Skeletal muscle satellite cell (primary cell): ENCODE data around the gene DPF3.

Experiments
- H3K27me3 ChIP-seq: 2 replicates; pipeline ENCODE4 v1.7.0; 2013; ENCODE audit warnings: low read length; ENCODE audit not compliant: control insufficient read depth, insufficient read depth
- H3K36me3 ChIP-seq: 2 replicates; pipeline ENCODE4 v1.7.0; 2013; ENCODE audit warnings: mild to moderate bottlenecking, control low read depth, low read length; ENCODE audit not compliant: insufficient read depth
- H3K4me1 ChIP-seq: 2 replicates; pipeline ENCODE4 v1.7.0; 2013; ENCODE audit warnings: low read length; ENCODE audit not compliant: control insufficient read depth, insufficient read depth
- H3K4me2 ChIP-seq: 2 replicates; pipeline ENCODE4 v1.7.0; 2013; ENCODE audit warnings: mild to moderate bottlenecking, low read length
- H3K4me3 ChIP-seq: 2 replicates; pipeline ENCODE4 v1.7.0; 2013; ENCODE audit warnings: low read length
- H3K9ac ChIP-seq: 2 replicates; pipeline ENCODE4 v1.7.0; 2013; ENCODE audit warnings: mild to moderate bottlenecking, low read depth, low read length, moderate library complexity
- H3K9me3 ChIP-seq: replicated peaks from 2 replicates; pipeline ENCODE4 v1.7.0; 2013; ENCODE audit warnings: mild to moderate bottlenecking, control low read depth, low read length

DPF3 gene

GRCh38 chr14:72714871-72715214, 179.1 kb downstream of the DPF3 start:
- H3K4me3 ChIP-seq = no peak overlapping the region
- H3K9ac ChIP-seq = no peak overlapping the region
- H3K36me3 ChIP-seq = no peaks in the 10 kb centered on the region
- H3K4me2 ChIP-seq = no peak overlapping the region
- no peaks in the 10 kb centered on the region for H3K27me3 ChIP-seq
- H3K4me1 ChIP-seq = peaks cover 12% of the 10 kb centered on the region
- H3K9me3 ChIP-seq = no peaks in the 10 kb centered on the region

DNA sequence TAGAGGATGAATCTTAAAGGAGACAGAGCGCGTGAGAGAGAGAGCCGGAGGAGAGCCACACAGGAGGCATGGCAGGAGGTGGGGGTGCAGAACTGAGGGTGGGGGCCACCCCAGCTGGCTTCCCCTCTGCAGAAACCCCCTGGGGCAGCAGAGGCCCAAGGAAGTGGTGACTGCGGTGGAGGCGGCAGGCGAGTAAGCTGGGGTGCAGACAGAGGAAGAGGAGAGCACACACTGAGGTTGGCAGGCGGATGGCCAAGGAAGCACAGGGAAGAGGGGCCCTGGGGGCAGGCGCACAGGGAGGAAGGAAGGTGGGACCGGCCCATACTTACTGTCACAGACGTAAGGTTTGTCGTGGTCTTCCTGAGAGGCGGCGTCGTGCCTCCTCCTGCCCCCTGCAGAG, 179.8 kb downstream of the DPF3 start:
- H3K4me1 ChIP-seq = peaks cover 12% of the 10 kb centered on the region
- no peak overlapping the region for H3K4me3 ChIP-seq
- H3K9ac ChIP-seq = no peak overlapping the region
- H3K9me3 ChIP-seq = no peaks in the 10 kb centered on the region
- no peaks in the 10 kb centered on the region for H3K27me3 ChIP-seq
- no peaks in the 10 kb centered on the region for H3K36me3 ChIP-seq
- no peak overlapping the region for H3K4me2 ChIP-seq

GRCh38 chr14:72711936-72712335, 182.0 kb downstream of the DPF3 start:
- H3K4me2 ChIP-seq = no peak overlapping the region
- H3K4me1 ChIP-seq = peaks cover 12% of the 10 kb centered on the region
- no peaks in the 10 kb centered on the region for H3K27me3 ChIP-seq
- no peak overlapping the region for H3K4me3 ChIP-seq
- no peak overlapping the region for H3K9ac ChIP-seq
- H3K9me3 ChIP-seq = no peaks in the 10 kb centered on the region
- peaks cover 2% of the 10 kb centered on the region for H3K36me3 ChIP-seq

- H3K36me3 ChIP-seq = peaks cover 2% of the 10 kb centered on the region
- H3K4me3 ChIP-seq = no peak overlapping the region
- H3K4me1 ChIP-seq = no peaks in the 10 kb centered on the region
- H3K9me3 ChIP-seq = no peaks in the 10 kb centered on the region
- H3K4me2 ChIP-seq = no peak overlapping the region
- no peaks in the 10 kb centered on the region for H3K27me3 ChIP-seq
- H3K9ac ChIP-seq = no peak overlapping the region
Observed at GRCh38 chr14:72709916-72710611, 183.8 kb downstream of the DPF3 start.

- Histone ChIP-seq H3K4me1 (no peaks in the 10 kb centered on the region), H3K4me3 (no peak overlapping the region), H3K9ac (no peak overlapping the region), H3K4me2 (no peak overlapping the region), H3K36me3 (peaks cover 2% of the 10 kb centered on the region), H3K27me3 (no peaks in the 10 kb centered on the region), H3K9me3 (no peaks in the 10 kb centered on the region)
Observed at GRCh38 chr14:72708708-72709475, 185.0 kb downstream of the DPF3 start.

DNA sequence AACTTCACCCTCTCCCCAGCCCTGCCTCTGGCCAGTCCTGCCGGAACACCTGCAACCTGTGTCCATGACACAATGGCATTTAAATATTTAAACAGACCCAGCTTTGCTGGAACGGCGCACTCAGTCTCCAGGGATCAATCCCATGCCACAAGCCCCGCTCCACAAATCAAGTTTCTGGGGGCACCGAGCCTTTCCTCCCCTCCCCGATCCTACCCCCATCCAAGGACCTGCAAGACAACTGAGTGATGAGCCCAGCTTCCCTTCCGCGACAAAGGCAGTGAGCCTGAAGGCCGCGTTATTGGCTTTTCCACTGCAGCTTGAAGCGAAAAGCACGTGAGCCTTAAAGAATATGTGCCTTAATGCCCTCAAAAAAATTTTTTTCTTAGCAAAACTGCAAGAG, 185.7 kb downstream of the DPF3 start:
- Histone ChIP-seq H3K4me2 (no peak overlapping the region), H3K4me3 (no peak overlapping the region), H3K4me1 (no peaks in the 10 kb centered on the region), H3K9ac (no peak overlapping the region), H3K36me3 (peaks cover 2% of the 10 kb centered on the region), H3K9me3 (no peaks in the 10 kb centered on the region), H3K27me3 (no peaks in the 10 kb centered on the region)

DNA sequence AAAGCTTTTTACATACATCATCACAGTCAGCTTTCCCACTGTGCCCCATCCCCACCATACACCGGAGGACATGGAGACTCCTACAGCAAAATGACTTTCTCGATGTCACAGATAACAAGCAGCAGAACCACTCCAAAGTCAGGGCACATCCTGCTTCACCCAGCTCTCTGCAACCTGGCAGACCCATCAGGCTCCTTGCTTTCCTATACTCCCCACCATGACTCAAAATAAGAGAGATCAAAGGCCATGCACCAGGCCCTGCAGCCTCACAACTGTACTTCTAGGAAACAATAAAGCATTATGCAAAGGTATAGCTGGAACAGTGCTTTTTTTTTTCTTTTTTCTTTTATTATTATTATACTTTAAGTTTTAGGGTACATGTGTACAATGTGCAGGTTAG, 187.4 kb downstream of the DPF3 start:
- Histone ChIP-seq H3K4me1 (no peaks in the 10 kb centered on the region), H3K9ac (no peak overlapping the region), H3K4me2 (no peak overlapping the region), H3K36me3 (peaks cover 2% of the 10 kb centered on the region), H3K4me3 (no peak overlapping the region), H3K27me3 (no peaks in the 10 kb centered on the region), H3K9me3 (no peaks in the 10 kb centered on the region)

- Histone ChIP-seq H3K4me2 (no peak overlapping the region), H3K4me1 (peaks cover 9% of the 10 kb centered on the region), H3K9ac (no peak overlapping the region), H3K36me3 (peaks cover 2% of the 10 kb centered on the region), H3K27me3 (no peaks in the 10 kb centered on the region), H3K4me3 (no peak overlapping the region), H3K9me3 (no peaks in the 10 kb centered on the region)
Observed at GRCh38 chr14:72704502-72704901, 189.4 kb downstream of the DPF3 start.

GRCh38 chr14:72701605-72702004, 192.3 kb downstream of the DPF3 start:
- H3K4me2 ChIP-seq = no peak overlapping the region
- no peak overlapping the region for H3K4me3 ChIP-seq
- no peak overlapping the region for H3K9ac ChIP-seq
- H3K27me3 ChIP-seq = no peaks in the 10 kb centered on the region
- H3K4me1 ChIP-seq = peaks cover 9% of the 10 kb centered on the region
- no peaks in the 10 kb centered on the region for H3K9me3 ChIP-seq
- no peaks in the 10 kb centered on the region for H3K36me3 ChIP-seq

GRCh38 chr14:72701237-72701565, 192.7 kb downstream of the DPF3 start:
- H3K36me3 ChIP-seq = no peaks in the 10 kb centered on the region
- H3K27me3 ChIP-seq = no peaks in the 10 kb centered on the region
- no peak overlapping the region for H3K4me2 ChIP-seq
- H3K4me1 ChIP-seq = peaks cover 9% of the 10 kb centered on the region
- H3K9ac ChIP-seq = no peak overlapping the region
- no peaks in the 10 kb centered on the region for H3K9me3 ChIP-seq
- H3K4me3 ChIP-seq = no peak overlapping the region

DNA sequence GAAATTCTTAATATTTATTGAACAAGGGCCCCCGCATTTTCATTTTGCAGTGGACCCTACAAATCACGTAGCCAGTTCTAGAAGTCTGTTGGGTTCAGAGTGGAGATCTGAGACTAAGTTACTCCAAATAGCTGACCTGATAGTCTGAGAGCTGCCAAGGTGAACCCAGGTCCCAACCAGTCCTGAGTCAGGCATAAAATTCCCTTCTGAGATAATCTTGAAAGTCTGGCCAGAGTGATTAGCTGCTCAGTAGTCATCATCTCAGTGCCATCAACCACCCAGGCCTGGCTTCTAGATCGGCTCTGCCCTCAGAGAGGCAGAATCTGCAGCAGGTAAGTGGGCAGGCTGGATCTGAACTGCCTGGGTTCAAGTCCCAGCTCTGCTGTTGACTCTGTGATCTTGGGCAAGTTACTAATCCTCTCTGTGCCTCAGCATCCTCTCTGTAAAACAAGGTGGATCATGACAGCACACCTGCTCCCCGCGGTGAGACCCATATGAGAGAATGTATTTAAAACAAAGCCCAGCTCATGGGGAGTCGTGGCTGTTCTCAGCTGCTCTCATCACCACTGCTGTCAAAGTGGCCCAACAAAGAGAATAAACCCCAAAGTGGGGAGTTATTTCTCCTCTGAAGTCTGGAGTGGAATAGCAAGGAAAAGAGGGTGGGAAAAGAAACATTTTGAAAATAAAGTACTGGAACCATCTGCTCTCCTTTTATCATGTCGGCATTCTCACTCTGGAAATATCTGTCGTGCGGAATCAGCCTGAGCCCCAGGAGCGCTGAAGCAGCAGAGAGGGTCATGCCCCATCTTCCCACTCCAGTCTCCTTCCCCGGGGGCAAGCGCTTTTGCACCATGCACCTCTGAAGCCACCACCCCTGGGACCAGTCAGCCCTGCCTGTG, 193.3 kb downstream of the DPF3 start:
- Histone ChIP-seq H3K4me1 (peaks cover 9% of the 10 kb centered on the region), H3K9ac (peak overlapping the region; percentile 3), H3K27me3 (no peaks in the 10 kb centered on the region), H3K36me3 (no peaks in the 10 kb centered on the region), H3K4me3 (no peak overlapping the region), H3K9me3 (no peaks in the 10 kb centered on the region), H3K4me2 (no peak overlapping the region)
